NCI-H82 treated with DMSO at 0.1 percent for 48 hours (cell line): ENCODE measurements around the gene WIPF2.

Source experiments
- DNase-seq: peaks from one replicate; lab custom pipeline; 2025; ENCODE audit not compliant: unreplicated experiment; lab: John Stamatoyannopoulos, UW

The WIPF2 gene

DNA sequence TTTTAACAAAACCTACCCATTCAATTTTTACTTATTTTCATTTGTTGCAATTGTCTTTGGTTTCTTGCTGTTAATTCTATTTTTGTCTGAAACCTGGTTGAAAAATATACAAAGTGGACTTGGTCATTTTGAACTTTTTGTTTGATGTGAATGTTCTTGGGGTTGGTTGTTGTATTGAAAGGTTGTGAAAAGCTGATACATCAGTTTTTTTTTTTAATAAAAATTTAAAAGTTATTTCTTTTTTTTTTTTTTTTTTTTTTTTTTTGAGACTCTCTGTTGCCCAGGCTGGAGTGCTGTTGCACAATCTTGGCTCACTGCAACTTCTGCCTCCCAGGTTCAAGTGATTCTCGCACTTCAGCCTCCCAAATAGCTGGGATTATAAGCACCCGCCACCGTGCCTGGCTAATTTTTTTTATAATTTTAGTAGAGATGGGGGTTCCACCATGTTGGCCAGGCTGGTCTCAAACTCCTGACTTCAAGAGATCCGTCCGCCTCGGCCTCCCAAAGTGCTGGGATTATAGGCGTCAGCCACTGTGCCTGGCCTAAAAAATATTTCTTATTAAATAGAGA is 28.9 kb downstream of the WIPF2 start:
- DNase-seq: no peak

- DNase-seq: no peak
Measured at GRCh38 chr17:40248507-40248906, 29.4 kb downstream of the WIPF2 start.

- DNase-seq: no peak
Measured at GRCh38 chr17:40251576-40251975, 32.5 kb downstream of the WIPF2 start.

DNA sequence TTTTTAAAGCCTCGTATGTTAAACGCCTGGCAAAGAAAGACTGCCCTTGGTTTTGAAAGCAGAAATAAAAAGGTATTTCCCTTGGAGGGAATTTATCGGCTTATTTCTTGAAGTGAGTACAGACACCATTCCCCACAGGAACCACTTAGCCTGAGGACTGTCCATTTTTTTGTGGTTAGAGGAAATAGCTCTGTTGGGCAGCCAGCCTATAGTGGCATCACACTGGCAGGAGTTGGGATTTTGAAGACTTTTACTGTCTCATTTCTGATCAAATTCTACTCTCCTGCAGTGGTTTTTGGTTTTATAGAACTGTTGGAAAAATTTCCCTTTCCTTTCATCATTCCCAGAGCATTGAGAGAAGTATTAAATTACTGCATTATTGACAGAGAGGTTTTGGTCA is 34.5 kb downstream of the WIPF2 start:
- DNase-seq: no peak

- DNase-seq: no peak
Measured at GRCh38 chr17:40259505-40259904, 40.4 kb downstream of the WIPF2 start.

DNA sequence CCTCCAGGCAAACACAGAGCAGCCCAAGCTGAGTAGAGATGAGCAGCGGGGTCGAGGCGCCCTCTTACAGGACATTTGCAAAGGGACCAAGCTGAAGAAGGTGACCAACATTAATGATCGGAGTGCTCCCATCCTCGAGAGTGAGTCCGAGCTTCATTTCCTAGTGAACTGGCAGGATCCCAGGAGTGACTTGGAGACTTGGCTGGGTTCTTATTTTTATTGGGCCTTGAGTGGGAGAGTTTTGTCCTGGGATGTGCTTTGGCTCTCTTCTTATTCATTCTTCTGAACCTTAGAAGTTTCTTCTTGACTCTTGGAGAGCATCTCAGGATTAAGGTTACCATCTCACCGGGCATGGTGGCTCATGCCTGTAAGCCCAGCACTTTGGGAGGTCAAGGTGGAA is 41.4 kb downstream of the WIPF2 start:
- DNase-seq: no peak

DNA sequence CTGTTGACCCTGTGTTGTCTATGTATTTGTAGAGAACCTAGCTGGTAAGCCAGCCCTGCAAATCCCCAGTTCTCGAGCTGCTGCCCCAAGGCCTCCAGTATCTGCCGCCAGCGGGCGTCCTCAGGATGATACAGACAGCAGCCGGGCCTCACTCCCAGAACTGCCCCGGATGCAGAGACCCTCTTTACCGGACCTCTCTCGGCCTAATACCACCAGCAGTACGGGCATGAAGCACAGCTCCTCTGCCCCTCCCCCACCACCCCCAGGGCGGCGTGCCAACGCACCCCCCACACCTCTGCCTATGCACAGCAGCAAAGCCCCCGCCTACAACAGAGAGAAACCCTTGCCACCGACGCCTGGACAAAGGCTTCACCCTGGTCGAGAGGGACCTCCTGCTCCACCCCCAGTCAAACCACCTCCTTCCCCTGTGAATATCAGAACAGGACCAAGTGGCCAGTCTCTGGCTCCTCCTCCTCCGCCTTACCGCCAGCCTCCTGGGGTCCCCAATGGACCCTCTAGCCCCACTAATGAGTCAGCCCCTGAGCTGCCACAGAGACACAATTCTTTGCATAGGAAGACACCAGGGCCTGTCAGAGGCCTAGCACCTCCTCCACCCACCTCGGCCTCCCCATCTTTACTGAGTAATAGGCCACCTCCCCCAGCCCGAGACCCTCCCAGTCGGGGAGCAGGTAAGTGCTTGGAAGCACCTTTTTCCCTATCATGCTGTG is 45.5 kb downstream of the WIPF2 start:
- no peak for DNase-seq

GRCh38 chr17:40265337-40265736 is 46.2 kb downstream of the WIPF2 start:
- DNase-seq: no peak

GRCh38 chr17:40266882-40267281 is 47.8 kb downstream of the WIPF2 start:
- no peak for DNase-seq

- no peak for DNase-seq
Measured at GRCh38 chr17:40268141-40268712, 49.1 kb downstream of the WIPF2 start.

DNA sequence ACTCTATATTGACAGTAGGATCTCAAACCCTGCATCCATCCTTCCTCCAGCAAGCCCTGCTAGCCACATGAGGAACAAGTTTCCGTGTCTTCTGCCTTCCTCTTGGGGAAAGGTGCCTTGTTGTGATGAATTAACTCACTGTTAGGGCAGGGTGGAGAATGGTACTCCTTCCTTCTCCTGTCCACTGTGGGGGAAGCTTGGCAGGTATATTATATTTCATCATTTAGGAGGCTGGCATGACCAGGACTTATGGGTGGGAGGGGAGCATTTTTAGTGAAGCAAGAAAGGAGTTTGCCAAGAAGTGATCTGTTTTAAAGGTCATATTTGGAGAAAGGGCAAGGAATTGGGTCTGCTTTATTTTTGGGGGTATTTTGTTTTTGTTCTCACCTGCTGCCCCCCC is 59.3 kb downstream of the WIPF2 start:
- DNase-seq: no peak

- peak; percentile 29 for DNase-seq
Measured at GRCh38 chr17:40279402-40279801, 60.3 kb downstream of the WIPF2 start.

GRCh38 chr17:40281663-40282062 is 62.6 kb downstream of the WIPF2 start:
- DNase-seq: no peak

DNA sequence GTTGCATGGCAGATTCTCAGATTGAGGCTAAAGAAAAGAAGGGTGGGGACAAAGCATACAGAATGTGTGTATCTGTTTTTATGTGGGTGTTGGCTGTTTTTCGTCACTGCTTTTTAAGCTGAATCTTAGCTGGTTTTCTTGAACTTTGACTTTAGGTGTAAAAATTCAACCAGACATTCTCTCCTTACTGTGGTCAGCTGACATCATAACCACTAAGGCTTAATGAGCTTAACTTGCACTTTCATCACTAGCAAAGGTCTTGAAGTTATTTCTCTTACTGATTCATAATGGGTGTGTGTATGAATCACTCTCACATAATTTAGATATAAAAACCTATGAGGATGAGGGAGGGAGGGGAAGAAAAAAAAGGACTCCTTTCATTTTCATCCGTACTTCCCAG is 64.6 kb downstream of the WIPF2 start:
- no peak for DNase-seq

DNA sequence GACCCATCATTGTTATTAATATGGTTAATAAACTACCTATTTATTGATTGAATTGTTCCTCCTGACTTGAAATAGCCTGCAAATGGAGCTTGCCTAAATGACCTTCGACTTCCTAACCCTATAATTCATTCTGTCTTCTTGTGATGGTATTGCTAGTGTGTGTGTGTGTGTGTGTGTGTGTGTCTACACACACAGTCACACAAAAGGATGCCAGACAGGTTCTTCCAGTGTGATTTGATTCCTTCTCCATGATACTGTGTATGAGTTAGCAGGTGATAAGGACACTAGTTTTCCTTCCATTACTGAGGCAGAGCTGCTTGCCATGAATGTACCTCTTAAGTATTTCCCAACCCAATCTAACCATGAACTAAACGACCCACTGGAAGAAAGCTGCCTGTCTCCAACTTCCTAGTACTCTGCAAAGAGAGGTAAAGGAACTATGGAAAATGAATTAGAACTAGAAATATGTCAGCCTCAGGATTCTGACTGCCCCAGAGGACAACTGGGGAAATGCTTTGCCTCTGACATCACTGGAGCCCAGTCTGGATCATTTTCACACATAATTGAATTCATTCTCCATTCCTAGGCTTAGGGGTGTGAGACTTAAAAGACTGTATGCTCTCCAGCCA is 65.1 kb downstream of the WIPF2 start:
- DNase-seq: no peak

- no peak for DNase-seq
Measured at GRCh38 chr17:40286473-40286872, 67.4 kb downstream of the WIPF2 start.

DNA sequence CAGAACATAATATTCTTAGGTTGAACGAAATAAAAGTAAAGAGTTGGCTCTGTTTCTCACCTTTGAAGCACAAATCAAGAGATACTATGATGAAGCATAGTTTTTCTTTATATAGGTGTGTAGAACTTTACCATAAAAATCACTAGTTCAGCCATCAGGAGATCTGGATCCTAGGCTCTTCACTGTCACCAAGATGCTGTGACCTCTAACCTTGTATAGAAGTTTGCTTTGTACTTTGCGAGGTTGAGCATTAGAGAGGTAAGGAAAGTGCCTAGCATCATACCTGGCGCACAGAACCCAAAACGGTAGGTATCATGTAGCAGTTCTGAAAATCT is 68.0 kb downstream of the WIPF2 start:
- no peak for DNase-seq

DNA sequence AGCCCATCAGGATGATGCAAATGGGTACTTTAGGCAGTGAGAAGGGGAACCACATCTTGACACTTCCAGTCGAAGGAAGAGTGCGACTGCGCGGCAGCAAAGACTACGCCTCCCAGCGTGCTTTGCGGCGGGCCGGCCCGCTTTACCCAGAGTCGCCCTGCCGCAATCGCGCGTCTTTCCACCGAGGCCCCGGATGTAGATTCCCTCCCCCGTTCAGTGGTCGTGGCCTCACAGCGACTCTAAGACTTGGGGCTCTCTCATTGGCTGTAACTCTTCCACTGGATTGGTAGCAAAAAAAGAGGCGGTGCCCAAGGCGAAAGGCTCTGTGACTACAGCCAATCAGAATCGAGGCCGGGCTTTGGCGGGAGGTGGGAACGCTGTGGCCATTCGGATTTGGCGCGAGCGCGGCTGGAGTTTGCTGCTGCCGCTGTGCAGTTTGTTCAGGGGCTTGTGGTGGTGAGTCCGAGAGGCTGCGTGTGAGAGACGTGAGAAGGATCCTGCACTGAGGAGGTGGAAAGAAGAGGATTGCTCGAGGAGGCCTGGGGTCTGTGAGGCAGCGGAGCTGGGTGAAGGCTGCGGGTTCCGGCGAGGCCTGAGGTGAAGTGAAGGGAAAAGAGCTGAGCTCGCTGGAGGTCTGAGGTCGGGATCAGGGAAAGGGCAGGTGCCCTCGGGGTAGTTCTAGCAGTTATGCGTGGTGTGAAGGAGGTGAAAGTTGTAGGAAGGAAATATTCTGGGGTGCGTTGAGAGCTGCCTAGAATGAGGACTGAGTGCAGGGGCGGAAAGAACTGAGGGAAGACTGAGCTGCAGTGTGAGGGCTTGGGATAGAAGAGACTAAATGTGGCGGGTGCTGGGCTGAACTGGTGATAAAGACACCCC is 68.6 kb downstream of the WIPF2 start, which contains the start of gene CDC6:
Gene CDC6, plus strand, starts transcription at position 386 of the 876 bp plus-strand sequence. CDS start 1,542 bp downstream, outside the sequence.
- peak; percentile 99 for DNase-seq

DNA sequence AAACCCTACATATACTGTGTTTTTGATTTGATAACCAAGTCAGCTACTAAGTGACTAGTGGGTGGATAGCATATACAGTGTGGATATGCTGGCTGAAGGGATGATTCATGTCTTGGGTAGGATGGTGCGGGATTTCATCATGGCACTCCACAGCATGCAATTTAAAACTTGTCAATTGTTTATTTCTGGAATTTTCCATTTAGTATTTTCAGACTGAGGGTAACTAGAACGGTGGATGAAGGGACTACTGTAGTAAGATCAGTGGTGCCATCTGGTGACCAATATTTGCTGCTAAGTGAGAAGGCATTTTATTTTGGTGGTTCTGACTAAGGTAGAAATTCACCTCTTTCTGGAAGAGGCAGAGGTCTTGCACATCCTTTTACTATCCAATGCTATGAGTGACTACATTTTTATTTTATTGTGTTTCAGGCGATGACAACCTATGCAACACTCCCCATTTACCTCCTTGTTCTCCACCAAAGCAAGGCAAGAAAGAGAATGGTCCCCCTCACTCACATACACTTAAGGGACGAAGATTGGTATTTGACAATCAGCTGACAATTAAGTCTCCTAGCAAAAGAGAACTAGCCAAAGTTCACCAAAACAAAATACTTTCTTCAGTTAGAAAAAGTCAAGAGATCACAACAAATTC is 71.7 kb downstream of the WIPF2 start:
- DNase-seq: peak; percentile 13

DNA sequence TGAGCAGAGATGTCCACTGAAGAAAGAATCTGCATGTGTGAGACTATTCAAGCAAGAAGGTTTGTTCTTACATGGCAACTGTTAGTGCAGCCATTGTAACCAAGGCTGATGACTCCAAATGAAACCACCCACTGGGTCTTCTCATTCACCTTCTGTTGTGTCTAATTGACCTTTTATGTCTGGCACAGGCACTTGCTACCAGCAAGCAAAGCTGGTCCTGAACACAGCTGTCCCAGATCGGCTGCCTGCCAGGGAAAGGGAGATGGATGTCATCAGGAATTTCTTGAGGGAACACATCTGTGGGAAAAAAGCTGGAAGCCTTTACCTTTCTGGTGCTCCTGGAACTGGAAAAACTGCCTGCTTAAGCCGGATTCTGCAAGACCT is 72.2 kb downstream of the WIPF2 start:
- DNase-seq: no peak

DNA sequence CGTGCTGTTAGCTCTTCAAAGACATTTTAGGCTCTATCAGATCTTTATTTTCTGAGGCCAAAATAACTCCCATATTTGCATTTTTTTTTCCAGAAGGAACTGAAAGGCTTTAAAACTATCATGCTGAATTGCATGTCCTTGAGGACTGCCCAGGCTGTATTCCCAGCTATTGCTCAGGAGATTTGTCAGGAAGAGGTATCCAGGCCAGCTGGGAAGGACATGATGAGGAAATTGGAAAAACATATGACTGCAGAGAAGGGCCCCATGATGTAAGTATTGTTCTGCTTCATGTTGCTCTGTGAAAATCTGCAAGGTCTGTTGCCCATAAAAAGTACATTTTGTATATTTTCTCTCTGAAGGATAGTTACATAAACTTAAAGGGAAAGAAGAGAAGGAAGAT is 74.3 kb downstream of the WIPF2 start:
- no peak for DNase-seq
